GM19351 (cell line): ENCODE measurements around the gene RNU6-8.
A peak's percentile ranks its signal among the peaks of the same experiment; 100 is the strongest.

Experiments used
- ATAC-seq: cut with Tn5 transposase; IDR thresholded peaks from one replicate; pipeline ENCODE4 v1.9.1; 2021; ENCODE audit warnings: mild to moderate bottlenecking, moderate library complexity; ENCODE audit not compliant: unreplicated experiment

Gene RNU6-8

GRCh38 chr14:32202998-32203882, at the start of gene RNU6-8:
Gene RNU6-8, minus strand, starts transcription at chr14:32203269.
- peak; percentile 60 for ATAC-seq

GRCh38 chr14:32252030-32252670, 49.1 kb upstream of the RNU6-8 start:
- ATAC-seq = peak; percentile 82

- no peak for ATAC-seq
Observed at GRCh38 chr14:32251530-32251929, 48.5 kb upstream of the RNU6-8 start.

DNA sequence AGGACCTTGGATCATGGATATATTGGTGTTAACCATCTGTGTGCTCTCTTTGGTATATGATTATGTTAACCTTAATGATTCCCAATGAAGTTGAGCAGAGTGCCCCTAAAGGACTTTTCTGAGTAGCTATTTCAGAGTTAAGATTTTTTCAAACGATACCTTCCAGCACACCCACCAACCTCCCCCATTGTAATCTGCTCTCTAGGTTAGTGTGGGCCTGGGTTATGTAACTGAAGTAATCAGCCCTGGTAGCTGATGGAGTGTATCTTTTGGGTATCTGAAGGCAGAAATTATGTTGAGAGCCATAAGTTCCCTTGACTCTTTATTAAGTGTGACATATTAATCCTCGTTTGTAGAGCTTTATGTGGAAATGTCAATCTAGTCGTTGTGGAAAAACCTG, 47.6 kb upstream of the RNU6-8 start:
- no peak for ATAC-seq

DNA sequence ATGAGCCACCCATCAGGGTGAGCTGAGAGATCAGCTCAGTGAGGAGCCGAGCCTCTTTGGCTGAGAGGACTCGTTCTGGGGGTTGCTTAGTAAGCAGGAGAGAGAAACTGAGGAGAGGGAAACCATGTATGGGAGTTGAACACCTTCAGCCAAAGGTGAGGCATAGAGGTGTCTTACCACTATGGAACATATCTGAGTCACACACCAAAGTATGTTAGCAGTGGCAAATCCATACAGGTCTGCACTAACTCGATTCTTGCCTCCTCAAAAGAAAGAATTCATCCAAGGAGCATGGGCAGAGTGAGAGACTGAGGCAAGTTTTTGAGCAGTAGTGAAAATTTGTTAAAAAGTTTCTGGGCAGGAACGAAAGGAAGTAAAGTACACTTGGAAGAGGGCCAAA, 46.7 kb upstream of the RNU6-8 start:
- no peak for ATAC-seq

DNA sequence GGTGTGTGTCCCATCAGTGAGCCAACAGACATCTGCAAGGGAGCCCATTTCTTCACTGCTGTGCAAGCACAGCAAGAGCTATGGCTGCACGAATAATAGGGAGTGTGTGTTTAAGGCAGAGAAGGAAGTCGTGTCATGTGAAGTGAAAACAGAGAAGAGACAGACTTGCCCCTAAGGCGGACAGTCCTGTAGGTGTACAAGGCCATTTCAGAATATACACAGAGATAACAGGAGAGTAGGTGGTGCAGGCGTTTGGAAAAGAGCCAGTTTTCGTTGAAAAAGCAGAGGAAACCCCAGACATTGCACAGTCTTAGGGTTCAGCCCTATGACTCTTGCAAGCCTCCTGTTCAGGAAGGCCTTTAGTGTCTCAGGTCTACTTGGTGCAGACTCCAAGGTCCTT, 46.3 kb upstream of the RNU6-8 start:
- ATAC-seq = no peak

GRCh38 chr14:32246751-32247150, 43.7 kb upstream of the RNU6-8 start:
- ATAC-seq = no peak

GRCh38 chr14:32244404-32244803, 41.3 kb upstream of the RNU6-8 start:
- ATAC-seq = no peak

GRCh38 chr14:32233260-32233659, 30.2 kb upstream of the RNU6-8 start:
- ATAC-seq = no peak

- ATAC-seq = no peak
Observed at GRCh38 chr14:32232481-32232880, 29.4 kb upstream of the RNU6-8 start.

GRCh38 chr14:32230695-32231280, 27.7 kb upstream of the RNU6-8 start:
- ATAC-seq = no peak

DNA sequence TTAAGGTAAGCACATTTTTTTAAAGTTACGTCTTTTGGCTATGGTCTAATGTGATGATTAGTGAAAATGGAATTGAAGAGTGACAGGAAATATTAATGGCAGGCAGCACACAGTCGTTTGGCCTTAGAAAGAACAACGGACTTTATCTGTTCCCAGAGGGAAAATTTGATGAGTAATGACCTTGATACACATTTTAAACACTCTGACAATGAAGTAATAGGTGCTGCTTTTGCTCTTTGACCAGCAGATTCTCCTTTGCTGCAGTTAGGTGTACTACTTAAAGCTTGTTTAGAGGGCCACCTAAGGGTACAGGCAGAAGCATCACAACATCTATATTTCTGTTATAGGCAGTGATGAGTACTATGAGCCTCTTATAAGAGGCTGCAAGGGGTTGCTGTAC, 27.1 kb upstream of the RNU6-8 start:
- ATAC-seq = no peak

DNA sequence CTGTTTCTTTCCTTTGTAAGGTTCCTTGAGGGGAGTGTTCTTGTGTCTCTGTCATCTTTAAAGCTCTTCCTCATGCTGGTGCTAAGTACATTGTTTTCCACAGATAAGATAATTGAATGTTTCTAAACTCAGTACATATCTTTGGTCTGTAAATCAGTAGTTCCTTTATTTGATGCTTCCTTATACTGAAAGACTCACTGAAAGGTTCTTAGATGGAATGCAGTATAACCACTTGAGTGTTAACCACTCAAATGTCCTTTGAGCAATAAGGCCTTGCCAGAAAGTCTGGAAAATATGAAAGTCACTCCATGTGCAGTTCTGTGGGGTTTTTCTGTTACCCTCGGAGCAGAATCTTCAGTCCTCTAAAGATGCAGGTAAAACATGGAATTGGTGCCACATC, 23.0 kb upstream of the RNU6-8 start:
- no peak for ATAC-seq

DNA sequence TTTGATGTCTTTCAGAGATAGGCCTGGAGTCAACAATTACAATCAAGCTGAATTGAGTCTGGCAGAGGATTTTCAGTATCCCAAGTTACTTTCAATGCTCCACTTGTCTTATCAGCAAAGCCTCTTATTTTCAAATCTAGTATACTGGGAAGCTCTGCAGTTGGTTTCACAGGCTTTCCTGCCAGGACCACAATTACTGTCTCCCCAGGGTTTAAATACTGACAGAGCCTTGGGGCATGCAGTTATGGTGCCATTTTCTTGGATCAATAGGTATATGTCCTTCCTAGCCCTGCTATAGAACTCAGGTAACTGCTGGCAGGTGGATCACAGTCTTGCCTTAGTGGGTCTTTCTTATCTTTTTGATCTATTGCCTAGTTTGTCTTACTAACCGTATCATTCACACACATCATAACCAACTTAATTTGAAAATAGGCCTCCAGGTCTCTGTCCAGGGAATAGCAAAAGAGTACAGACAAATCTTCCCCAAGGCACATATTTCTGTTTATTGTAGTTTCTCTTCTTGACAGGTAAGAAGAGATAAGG, 22.4 kb upstream of the RNU6-8 start:
- ATAC-seq = no peak

- ATAC-seq = peak; percentile 74
Observed at GRCh38 chr14:32224737-32225377, 21.8 kb upstream of the RNU6-8 start.

- no peak for ATAC-seq
Observed at GRCh38 chr14:32217301-32217700, 14.2 kb upstream of the RNU6-8 start.

DNA sequence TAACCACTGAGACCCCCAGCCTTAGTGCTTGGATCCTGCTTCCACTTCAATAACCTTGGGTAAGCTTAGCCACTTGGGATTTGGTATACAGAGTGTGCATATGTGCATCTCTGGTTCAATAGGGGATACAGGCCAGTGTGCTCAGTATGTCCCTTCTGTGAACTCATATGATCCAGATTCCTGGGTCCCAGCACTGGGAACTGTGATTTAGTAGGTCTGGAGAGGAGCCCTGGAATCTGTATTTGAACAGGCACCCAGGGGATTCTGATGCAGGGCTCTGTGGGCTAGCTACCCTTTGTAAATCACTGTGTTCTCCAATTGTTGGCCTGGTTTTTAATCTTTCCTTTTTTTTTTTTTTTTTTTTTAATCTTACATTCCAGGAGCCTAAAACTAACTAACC, 9.8 kb upstream of the RNU6-8 start:
- ATAC-seq = no peak

DNA sequence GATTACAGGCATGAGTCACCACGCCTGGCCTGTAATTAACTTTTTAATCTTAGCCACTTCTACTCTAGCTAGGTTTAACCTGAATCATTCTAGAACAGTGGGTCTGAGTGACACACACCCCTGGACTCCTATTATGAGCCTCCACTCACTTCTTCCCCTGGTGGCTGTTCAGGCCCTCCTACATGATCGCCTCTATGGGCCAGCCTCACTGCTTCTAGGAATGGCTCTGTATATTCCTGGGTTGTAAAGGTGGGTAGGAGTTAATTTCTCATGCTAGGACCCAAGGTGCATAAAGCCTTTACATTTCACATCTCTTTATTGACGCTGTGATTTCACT, 8.0 kb upstream of the RNU6-8 start:
- ATAC-seq = no peak

DNA sequence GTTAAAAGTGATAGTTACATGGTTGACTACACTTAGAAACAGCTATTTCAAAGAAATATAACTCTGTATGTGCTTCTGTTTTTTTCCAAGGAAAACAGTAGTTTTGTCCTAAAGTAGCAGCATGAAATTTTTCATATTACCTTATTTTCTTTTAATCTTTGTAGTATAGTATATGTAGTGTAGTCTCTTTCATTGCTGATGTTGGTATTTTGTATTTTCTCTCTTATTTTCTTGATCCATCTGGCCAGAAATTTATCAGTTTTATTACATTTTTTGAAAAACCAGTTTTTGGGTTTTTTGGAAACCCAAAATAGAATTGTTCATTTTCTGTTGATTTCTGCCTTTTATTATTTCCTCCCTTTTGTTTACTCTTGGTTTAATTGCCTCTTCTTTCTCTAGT, 6.4 kb upstream of the RNU6-8 start:
- no peak for ATAC-seq

DNA sequence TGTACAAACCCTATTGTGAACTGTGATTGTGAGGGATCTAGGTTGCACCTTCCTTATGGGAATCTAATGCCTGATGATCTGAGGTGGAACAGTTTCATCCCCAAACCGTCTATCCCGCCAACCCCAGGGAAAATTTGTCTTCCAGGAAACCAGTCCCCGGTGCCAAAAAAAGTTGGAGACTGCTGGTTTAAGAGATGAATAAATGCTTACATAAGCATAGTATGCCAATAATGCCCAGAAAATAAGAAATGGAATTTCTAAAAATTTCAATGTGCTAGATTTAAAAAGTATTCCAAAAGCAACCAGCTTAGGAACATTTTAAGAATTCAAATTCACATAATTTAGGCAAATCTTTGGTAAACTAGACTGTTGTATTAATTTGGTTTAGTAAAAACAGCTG, 5.4 kb upstream of the RNU6-8 start:
- ATAC-seq = no peak

DNA sequence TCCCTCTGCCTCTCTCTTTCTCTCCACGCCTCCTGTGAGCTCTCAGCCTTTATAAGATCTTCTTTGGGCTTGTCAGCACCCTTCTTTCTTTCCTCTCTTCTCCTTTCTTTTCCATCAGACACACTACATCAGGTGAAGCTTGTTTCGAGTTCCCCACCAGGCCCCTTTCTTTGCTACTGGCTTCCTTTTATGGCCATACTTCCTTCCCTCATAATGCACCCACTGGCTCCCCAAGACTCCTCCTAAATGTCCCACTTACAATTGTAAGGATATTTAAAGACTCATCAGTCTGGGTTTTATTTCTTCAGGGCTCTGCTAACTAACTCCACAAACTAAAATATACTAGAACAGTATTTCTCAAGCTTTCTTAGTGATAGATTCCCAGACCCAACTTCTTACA, 3.5 kb upstream of the RNU6-8 start:
- ATAC-seq = no peak
